GM21526 (cell line): ENCODE results near the gene CARD11.
A peak's percentile ranks its signal among the peaks of the same experiment; 100 is the strongest.

Experiments used
- ATAC-seq: cut with Tn5 transposase; IDR thresholded peaks from one replicate; pipeline ENCODE4 v1.9.1; 2021; ENCODE audit warnings: moderate library complexity; ENCODE audit not compliant: unreplicated experiment, low FRiP score

Gene CARD11

GRCh38 chr7:3043544-3044371 is at the start of gene CARD11:
Gene CARD11, minus strand, starts transcription at chr7:3043867. Its CDS starts 85,361 bp downstream, at chr7:2958506.
- peak; percentile 33 for ATAC-seq

GRCh38 chr7:3092468-3092867 is 48.8 kb upstream of the CARD11 start:
- peak; percentile 60 for ATAC-seq

GRCh38 chr7:3091631-3092030 is 48.0 kb upstream of the CARD11 start:
- no peak for ATAC-seq

GRCh38 chr7:3089493-3089892 is 45.8 kb upstream of the CARD11 start:
- ATAC-seq: no peak

- ATAC-seq: no peak
These were observed 43.6 kb upstream of the CARD11 start for GRCh38 chr7:3087243-3087755.

GRCh38 chr7:3083350-3083749 is 39.7 kb upstream of the CARD11 start:
- no peak for ATAC-seq

GRCh38 chr7:3082831-3083230 is 39.2 kb upstream of the CARD11 start:
- ATAC-seq: no peak

GRCh38 chr7:3082386-3082785 is 38.7 kb upstream of the CARD11 start:
- ATAC-seq: no peak

GRCh38 chr7:3080106-3080505 is 36.4 kb upstream of the CARD11 start:
- no peak for ATAC-seq

- ATAC-seq: no peak
These were observed 34.8 kb upstream of the CARD11 start for GRCh38 chr7:3078514-3078913.

GRCh38 chr7:3076700-3077099 is 33.0 kb upstream of the CARD11 start:
- ATAC-seq: no peak

- ATAC-seq: no peak
These were observed 32.5 kb upstream of the CARD11 start for GRCh38 chr7:3076163-3076562.

- ATAC-seq: no peak
These were observed 31.8 kb upstream of the CARD11 start for GRCh38 chr7:3075441-3075840.

GRCh38 chr7:3074459-3074821 is 30.8 kb upstream of the CARD11 start:
- ATAC-seq: no peak

- ATAC-seq: no peak
These were observed 30.2 kb upstream of the CARD11 start for GRCh38 chr7:3073763-3074458.

GRCh38 chr7:3070908-3071307 is 27.2 kb upstream of the CARD11 start:
- no peak for ATAC-seq

GRCh38 chr7:3069771-3070449 is 26.2 kb upstream of the CARD11 start:
- ATAC-seq: no peak

- no peak for ATAC-seq
These were observed 24.9 kb upstream of the CARD11 start for GRCh38 chr7:3068530-3068929.

GRCh38 chr7:3067606-3068380 is 24.1 kb upstream of the CARD11 start:
- ATAC-seq: no peak

- ATAC-seq: no peak
These were observed 23.5 kb upstream of the CARD11 start for GRCh38 chr7:3067193-3067592.
